WTC11 (cell line): Measurements from ENCODE around the gene ASTN2. TPM values are rescaled to one million over a fixed set of nuclear protein-coding genes. Genes with fewer than 3 reads are reported as not detected.

Experiments
- ATAC-seq: fragments of 200-7000 bp; cut with Tn5 transposase; 2 replicates; pipeline ENCODE4 v1.10.0; 2021; ENCODE audit warnings: mild to moderate bottlenecking, moderate library complexity
- CTCF ChIA-PET: fragments of 300-600 bp; sonication (Branson Sonifier 250); formaldehyde crosslinking; loops from one replicate; lab custom pipeline; 2021; ENCODE audit warnings: antibody characterized with exemption; lab: Charles Lee
- POLR2A ChIA-PET: fragments of 350-600 bp; sonication (Branson Sonifier 250); formaldehyde crosslinking; loops from one replicate; lab custom pipeline; 2021; ENCODE audit warnings: antibody characterized with exemption; lab: Charles Lee
- DNase-seq: peaks from one replicate; pipeline ENCODE4 v3.0.0; 2021; ENCODE audit warnings: low spot score
- H3K27ac Mint-ChIP-seq: 2 replicates; pipeline ENCODE4 v1.8.0; 2021; ENCODE audit warnings: mixed read lengths
- H3K27me3 Mint-ChIP-seq: 2 replicates; pipeline ENCODE4 v1.8.0; 2021; ENCODE audit warnings: low read depth, mild to moderate bottlenecking, moderate library complexity, mixed read lengths
- H3K36me3 Mint-ChIP-seq: 2 replicates; pipeline ENCODE4 v1.8.0; 2021; ENCODE audit warnings: mixed read lengths
- H3K4me1 Mint-ChIP-seq: 2 replicates; pipeline ENCODE4 v1.8.0; 2022; ENCODE audit warnings: mixed read lengths
- H3K4me3 Mint-ChIP-seq: 2 replicates; pipeline ENCODE4 v1.8.0; 2021; ENCODE audit warnings: mild to moderate bottlenecking, moderate library complexity, mixed read lengths
- H3K9me3 Mint-ChIP-seq: 2 replicates; pipeline ENCODE4 v1.8.0; 2021; ENCODE audit warnings: mixed read lengths
- ESRRA ChIP-seq: sonication (generic); formaldehyde crosslinking; IDR thresholded peaks from 2 replicates; pipeline ENCODE4 v1.8.1; 2022; ENCODE audit warnings: mild to moderate bottlenecking, missing genetic modification reagents, borderline replicate concordance
- GABPB1 ChIP-seq: sonication (generic); formaldehyde crosslinking; IDR thresholded peaks from 2 replicates; pipeline ENCODE4 v1.8.1; 2023; ENCODE audit warnings: mild to moderate bottlenecking, missing genetic modification reagents
- NFATC4 ChIP-seq: fragments of 250-450 bp; sonication (Bioruptor Pico); IDR thresholded peaks from 2 replicates; pipeline ENCODE4 v1.9.0; 2021; ENCODE audit warnings: mild to moderate bottlenecking
- NR3C1 ChIP-seq: sonication (generic); formaldehyde crosslinking; conservative IDR thresholded peaks from 2 replicates; pipeline ENCODE4 v1.8.1; 2023; ENCODE audit warnings: low read depth, mild to moderate bottlenecking, missing genetic modification reagents
- SMAD3 ChIP-seq: sonication (generic); formaldehyde crosslinking; IDR thresholded peaks from 2 replicates; pipeline ENCODE4 v1.8.0; 2022; ENCODE audit warnings: missing genetic modification reagents, mild to moderate bottlenecking, borderline replicate concordance
- TEAD1 ChIP-seq: sonication (generic); formaldehyde crosslinking; IDR thresholded peaks from 2 replicates; pipeline ENCODE4 v1.8.0; 2022; ENCODE audit warnings: mild to moderate bottlenecking, missing genetic modification reagents
- TP53 ChIP-seq: sonication (generic); formaldehyde crosslinking; IDR thresholded peaks from 2 replicates; pipeline ENCODE4 v1.8.1; 2023; ENCODE audit warnings: mild to moderate bottlenecking, missing genetic modification reagents
- ZBTB21 ChIP-seq: sonication (generic); formaldehyde crosslinking; IDR thresholded peaks from 2 replicates; pipeline ENCODE4 v1.8.1; 2023; ENCODE audit warnings: mild to moderate bottlenecking, missing genetic modification reagents, borderline replicate concordance
- ZBTB43 ChIP-seq: sonication (generic); formaldehyde crosslinking; IDR thresholded peaks from 2 replicates; pipeline ENCODE4 v1.8.1; 2023; ENCODE audit warnings: mild to moderate bottlenecking, missing genetic modification reagents
- ZNF281 ChIP-seq: sonication (generic); formaldehyde crosslinking; IDR thresholded peaks from 2 replicates; pipeline ENCODE4 v1.8.0; 2023; ENCODE audit warnings: mild to moderate bottlenecking, missing genetic modification reagents
- ZNF532 ChIP-seq: fragments of 250-450 bp; sonication (Bioruptor Pico); IDR thresholded peaks from 2 replicates; pipeline ENCODE4 v1.9.0; 2021; ENCODE audit warnings: mild to moderate bottlenecking, borderline replicate concordance
- ZSCAN18 ChIP-seq: fragments of 250-450 bp; sonication (Bioruptor Pico); IDR thresholded peaks from 2 replicates; pipeline ENCODE4 v2.1.2; 2022; ENCODE audit warnings: mild to moderate bottlenecking, moderate library complexity
- total RNA-seq: library from RNA; stranded (reverse); gene quantifications from 3 replicates; pipeline ENCODE4 v1.2.3, GENCODE V29; 2021
- TF ChIP-seq, protein P1 (sequence below): sonication (generic); formaldehyde crosslinking; IDR thresholded peaks from 2 replicates; pipeline ENCODE4 v1.8.0; 2023; ENCODE audit warnings: missing genetic modification reagents
- TF ChIP-seq, protein P2 (sequence below): fragments of 250-450 bp; sonication (Bioruptor Pico); IDR thresholded peaks from 2 replicates; pipeline ENCODE4 v1.9.0; 2021; ENCODE audit warnings: mild to moderate bottlenecking
- TF ChIP-seq, protein P3 (sequence below): sonication (generic); formaldehyde crosslinking; IDR thresholded peaks from 2 replicates; pipeline ENCODE4 v1.8.1; 2022; ENCODE audit warnings: missing genetic modification reagents, borderline replicate concordance

ASTN2 gene
- total RNA-seq, 1 experiment from 2014 or later, result 16.2 TPM

DNA sequence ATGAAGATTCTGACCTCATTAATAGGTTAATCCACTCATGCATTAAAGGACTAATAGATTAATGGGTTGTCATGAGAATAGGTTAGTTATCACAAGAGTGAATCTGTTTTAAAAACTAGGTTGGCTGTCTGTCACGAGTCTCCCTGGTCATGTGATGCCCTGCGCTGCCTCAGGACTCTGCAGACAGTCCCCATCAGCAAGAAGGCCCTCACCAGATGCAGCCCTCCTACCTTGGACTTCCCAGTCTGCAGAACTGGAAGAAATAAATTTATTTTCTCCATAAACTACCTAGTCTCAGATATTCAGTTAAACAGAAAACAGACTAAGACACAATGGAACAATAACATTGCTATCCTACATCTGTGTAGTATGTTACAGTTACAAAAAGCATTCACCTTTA, 227.4 kb downstream of the ASTN2 start (continued):
- TF ChIP-seq TP53, result no peak

GRCh38 chr9:117184173-117184572, 230.7 kb downstream of the ASTN2 start:
- TF ChIP-seq, protein P1, sequence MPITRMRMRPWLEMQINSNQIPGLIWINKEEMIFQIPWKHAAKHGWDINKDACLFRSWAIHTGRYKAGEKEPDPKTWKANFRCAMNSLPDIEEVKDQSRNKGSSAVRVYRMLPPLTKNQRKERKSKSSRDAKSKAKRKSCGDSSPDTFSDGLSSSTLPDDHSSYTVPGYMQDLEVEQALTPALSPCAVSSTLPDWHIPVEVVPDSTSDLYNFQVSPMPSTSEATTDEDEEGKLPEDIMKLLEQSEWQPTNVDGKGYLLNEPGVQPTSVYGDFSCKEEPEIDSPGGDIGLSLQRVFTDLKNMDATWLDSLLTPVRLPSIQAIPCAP (CRISPR knock-in tag), result no peak
- TF ChIP-seq NFATC4 (no peak), ZBTB43 (no peak), ESRRA (CRISPR knock-in tag) (no peak), ZNF532 (CRISPR knock-in tag) (no peak), SMAD3 (CRISPR knock-in tag) (no peak), ZNF281 (CRISPR knock-in tag) (no peak), ZBTB21 (CRISPR knock-in tag) (no peak), GABPB1 (CRISPR knock-in tag) (no peak), TEAD1 (CRISPR knock-in tag) (no peak), ZSCAN18 (CRISPR knock-in tag) (no peak), NR3C1 (no peak)
- TF ChIP-seq, protein P2, sequence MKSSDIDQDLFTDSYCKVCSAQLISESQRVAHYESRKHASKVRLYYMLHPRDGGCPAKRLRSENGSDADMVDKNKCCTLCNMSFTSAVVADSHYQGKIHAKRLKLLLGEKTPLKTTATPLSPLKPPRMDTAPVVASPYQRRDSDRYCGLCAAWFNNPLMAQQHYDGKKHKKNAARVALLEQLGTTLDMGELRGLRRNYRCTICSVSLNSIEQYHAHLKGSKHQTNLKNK (CRISPR knock-in tag), result no peak
- TF ChIP-seq, protein P3, sequence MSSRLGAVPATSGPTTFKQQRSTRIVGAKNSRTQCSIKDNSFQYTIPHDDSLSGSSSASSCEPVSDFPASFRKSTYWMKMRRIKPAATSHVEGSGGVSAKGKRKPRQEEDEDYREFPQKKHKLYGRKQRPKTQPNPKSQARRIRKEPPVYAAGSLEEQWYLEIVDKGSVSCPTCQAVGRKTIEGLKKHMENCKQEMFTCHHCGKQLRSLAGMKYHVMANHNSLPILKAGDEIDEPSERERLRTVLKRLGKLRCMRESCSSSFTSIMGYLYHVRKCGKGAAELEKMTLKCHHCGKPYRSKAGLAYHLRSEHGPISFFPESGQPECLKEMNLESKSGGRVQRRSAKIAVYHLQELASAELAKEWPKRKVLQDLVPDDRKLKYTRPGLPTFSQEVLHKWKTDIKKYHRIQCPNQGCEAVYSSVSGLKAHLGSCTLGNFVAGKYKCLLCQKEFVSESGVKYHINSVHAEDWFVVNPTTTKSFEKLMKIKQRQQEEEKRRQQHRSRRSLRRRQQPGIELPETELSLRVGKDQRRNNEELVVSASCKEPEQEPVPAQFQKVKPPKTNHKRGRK (CRISPR knock-in tag), result no peak
- DNase-seq (no peak), ATAC-seq (peak; percentile 60)
- peaks cover 3% of the 10 kb centered on the region; the same call in 1 of the 2 replicates for H3K4me1 Mint-ChIP-seq
- H3K36me3 Mint-ChIP-seq, result peaks cover 6% of the 10 kb centered on the region
- H3K4me3 Mint-ChIP-seq, result no peak overlapping the region
- ChIA-PET CTCF (interaction anchor here (0.8 kb wide), 1 partner anchor 228 kb away, joined by 3 read pairs; no protein-coding TSS in a partner anchor), POLR2A (no interaction called here)
- no peak overlapping the region for H3K27ac Mint-ChIP-seq
- H3K27me3 Mint-ChIP-seq, result no peaks in the 10 kb centered on the region; the same call in 1 of the 2 replicates
- H3K9me3 Mint-ChIP-seq, result peaks cover 12% of the 10 kb centered on the region
